Stimulated activated CD8-positive, alpha-beta memory T cell treated with anti-CD3 and anti-CD28 coated beads, Interleukin-12 subunit alpha, Interleukin-12 subunit beta, amount 100 ng/mL, for 24 hours (primary cell): ENCODE measurements around the gene CNIH1.
"Not testable (repeated sequence)": the region's sequence is repeated elsewhere in the genome, so short reads cannot be mapped to it uniquely, and the experiment has no call there.

Experiments used
- DNase-seq: peaks from one replicate; pipeline ENCODE4 v3.0.0-alpha.2; 2020; ENCODE audit errors: extremely low read depth

Gene CNIH1

GRCh38 chr14:54467280-54467679 is 26.1 kb upstream of the CNIH1 start:
- no peak for DNase-seq

DNA sequence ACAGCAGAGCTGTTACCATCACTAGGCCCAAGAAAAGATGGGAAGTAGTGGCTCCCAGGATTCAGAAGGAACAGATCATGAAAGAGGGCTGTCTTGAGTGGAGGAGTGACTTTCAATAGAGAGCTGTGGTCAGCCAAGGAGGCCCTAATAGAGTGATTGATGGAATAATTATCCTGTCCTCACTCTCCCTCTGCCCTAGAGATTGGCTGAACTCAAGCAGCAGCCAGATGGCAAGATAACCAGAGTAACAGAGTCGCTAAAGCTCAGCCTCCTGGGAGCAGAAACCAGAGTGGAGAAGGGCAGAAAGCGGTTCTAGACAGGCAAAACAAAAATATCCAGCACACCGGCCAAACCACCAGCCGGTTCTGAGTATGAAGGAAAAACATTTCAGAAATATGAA is 24.5 kb upstream of the CNIH1 start:
- no peak for DNase-seq

DNA sequence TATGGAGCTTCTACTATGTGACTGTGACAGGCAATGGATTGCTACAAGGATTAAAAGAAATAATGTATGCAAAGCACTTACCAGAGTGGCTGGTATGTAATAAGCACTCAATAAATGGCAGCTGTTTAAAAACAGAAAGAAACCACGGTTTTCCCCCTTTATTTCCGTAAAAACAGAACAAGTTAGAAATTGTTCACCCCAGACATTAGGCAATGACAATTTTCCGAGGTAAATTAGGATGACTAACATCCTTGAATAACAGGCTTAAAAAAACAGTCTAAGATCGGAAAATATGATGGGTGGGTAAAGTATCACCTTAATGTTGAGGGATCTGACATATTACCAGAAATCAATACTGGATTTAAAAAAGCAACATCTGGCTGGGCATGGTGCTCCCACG is 20.9 kb upstream of the CNIH1 start:
- no peak for DNase-seq

- DNase-seq: no peak
These were observed 17.9 kb upstream of the CNIH1 start for GRCh38 chr14:54459106-54459505.

- not testable (repeated sequence) for DNase-seq
These were observed 17.4 kb upstream of the CNIH1 start for GRCh38 chr14:54458536-54458935.

- DNase-seq: no peak
These were observed 16.4 kb upstream of the CNIH1 start for GRCh38 chr14:54457609-54457996.

DNA sequence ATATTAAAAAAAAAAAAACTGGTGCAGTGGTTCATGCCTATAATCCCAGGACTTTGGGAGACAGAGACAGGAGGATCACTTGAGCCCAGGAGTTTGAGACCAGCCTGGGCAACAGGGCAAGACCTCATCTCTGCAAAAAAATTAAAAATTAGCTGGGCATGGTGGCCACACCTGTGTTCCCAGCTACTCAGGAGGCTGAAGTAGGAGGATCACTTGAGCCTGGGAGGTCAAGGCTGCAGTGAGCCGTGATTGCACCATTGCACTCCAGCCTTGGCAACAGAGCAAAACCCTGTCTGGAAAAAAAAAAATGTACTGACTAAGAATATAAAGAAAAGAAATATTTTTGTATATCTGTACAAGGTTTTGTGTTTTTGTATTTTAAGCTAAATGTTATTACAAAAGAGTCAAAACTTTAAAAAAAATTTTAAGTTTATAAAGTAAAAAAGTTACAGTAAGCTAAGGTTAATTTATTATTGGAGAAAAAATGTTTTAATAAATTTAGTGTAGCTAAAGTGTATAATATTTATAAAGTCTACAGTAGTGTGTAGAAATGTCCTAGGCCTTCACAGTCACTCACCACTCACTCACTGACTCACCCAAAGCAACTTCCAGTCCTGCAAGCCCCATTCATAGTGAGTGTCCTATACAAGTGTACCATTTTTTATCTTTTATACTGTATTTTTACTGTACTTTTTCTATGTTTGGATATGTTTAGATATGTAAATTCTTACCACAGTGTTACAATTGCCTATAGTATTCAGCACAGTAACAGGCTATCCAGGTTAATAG is 15.8 kb upstream of the CNIH1 start:
- not testable (repeated sequence) for DNase-seq

DNA sequence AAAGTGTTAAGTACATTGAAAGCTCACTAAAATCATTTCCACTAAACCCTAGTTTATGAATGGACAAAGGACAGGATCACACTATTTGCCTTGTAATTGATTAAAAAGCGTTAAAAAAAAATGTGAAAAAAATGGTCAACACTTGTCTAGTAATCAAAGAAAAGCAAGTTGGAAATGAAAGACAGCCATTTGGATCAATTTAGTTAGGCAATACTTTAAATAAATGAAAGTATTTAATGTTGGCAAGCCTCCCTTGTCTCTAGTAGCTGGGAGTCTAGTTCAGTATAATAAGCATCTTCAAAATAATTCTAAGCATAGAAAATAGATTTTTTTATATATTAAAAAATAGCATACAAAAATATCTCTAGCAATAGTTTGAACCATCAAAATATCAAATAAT is 14.2 kb upstream of the CNIH1 start:
- no peak for DNase-seq

DNA sequence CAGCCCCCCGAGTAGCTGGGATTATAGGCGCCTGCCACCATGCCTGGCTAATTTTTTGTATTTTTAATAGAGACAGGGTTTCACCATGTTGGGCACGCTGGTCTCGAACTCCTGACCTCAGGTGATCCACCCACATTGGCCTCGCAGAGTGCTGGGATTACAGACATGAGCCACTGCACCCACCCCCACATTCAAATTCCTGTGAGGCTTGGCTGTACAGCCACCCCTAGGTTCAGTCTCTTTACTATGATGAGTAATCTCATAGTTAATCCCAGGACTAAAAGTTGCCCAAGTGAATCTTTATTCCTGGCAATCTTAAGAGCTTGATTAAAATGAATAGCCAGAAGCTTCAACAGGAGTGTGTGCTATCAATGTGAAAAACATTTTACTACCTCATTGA is 12.8 kb upstream of the CNIH1 start:
- not testable (repeated sequence) for DNase-seq

- no peak for DNase-seq
These were observed 12.1 kb upstream of the CNIH1 start for GRCh38 chr14:54453252-54453651.

DNA sequence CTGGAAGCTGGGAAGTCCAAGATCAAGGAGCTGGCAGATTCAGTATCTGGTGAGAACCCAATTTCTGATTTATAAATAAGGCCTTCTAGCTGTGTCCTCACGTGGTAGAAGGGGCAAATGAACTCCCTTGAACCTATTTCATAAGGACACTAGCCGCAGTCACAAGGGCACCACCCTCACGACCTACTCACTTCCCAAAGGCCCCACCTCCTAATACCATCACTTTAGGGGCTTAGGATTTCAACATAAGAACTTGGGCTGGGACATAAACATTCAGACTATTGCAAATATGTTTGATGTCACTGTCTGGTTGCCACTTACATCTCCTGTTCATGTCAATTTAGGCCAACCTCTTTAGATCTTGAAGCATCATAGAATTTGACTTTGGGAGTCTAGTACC is 10.8 kb upstream of the CNIH1 start:
- no peak for DNase-seq

GRCh38 chr14:54451121-54451601 is 10.0 kb upstream of the CNIH1 start:
- DNase-seq: no peak

- no peak for DNase-seq
These were observed 9.4 kb upstream of the CNIH1 start for GRCh38 chr14:54450535-54450934.

GRCh38 chr14:54447231-54447692 is 6.1 kb upstream of the CNIH1 start:
- DNase-seq: no peak

DNA sequence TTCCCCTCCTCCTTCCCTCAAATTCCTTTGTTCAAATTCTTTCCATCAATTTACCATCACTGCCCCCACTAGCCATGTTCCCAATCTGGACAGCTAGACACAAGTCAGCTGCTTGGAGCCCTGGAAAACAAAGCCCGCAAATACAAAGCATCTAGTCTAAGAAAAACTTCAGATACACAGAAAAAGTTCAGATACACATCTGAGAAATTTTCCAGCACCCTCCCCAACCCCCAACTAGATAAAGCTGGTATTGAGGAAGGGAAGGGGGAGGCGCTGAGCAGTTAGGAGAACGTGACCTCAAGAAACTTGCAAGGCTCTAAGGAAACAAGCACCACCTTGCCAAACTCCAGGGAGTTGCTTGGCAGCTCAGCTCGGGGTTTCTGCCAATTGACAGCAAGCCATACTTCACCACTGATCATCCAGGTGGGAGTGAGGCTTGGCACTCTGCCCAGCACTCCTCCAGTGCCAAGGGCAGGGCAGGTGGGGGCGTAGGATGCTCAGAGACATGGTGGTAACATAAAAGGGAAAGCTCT is 5.1 kb upstream of the CNIH1 start:
- no peak for DNase-seq

GRCh38 chr14:54444681-54445080 is 3.5 kb upstream of the CNIH1 start:
- DNase-seq: no peak

DNA sequence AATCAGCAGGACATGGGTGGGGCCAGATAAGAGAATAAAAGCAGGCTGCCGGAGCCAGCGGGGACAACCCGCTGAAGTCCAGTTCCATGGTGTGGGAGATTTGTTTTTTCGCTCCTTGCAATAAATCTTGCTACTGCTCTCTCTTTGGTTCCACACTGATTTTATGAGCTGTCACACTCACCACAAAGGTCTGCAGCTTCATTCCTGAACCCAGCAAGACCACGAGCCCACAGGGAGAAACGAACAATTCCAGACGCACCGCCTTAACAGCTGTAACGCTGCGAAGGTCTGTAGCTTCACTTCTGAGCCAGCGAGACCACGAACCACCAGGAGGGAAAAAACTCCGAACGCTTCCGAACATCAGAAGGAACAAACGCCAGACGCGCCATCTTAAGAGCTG is 2.8 kb upstream of the CNIH1 start:
- DNase-seq: no peak

GRCh38 chr14:54442961-54443360 is 1.8 kb upstream of the CNIH1 start:
- not testable (repeated sequence) for DNase-seq

DNA sequence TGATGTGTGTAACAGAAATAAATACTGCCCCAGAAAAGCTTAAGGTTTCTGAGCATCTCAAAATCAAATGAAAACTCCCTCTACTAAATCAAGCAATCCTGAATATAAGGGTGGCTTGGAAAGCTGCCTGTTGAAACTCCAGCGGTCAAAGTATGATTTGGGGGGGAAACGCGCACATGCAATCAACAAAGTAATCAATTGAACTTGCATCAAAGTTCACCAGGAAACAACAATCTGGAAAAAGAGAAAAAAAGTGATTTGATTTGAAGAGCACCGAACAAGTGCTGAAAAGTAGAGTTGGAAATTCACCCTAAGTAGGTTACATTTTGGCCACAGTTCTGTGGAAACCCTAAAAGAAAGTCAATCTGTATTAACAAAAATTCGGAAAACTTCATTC is 700 bp downstream of the CNIH1 start:
- DNase-seq: no peak

GRCh38 chr14:54440037-54440436 is 1.1 kb downstream of the CNIH1 start:
- DNase-seq: no peak

DNA sequence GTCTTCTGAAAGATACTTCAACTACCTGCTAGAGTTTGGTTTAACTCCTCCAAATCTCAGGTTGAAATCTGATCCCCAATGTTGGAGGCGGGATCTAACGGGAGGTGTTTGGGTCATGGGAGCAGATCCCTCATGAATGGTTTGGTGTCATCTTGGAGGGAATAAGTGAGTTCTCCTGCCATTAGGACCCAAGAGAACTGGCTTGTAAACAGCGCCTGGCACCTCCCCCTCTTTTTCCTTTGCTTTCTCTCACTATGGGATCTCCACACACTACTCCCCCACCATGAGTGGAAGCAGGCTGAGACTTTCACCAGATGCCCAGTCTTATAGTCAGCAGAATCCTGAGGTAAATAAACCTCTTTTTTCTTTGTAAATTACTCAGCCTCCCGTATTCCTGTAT is 2.5 kb downstream of the CNIH1 start:
- no peak for DNase-seq

- DNase-seq: not testable (repeated sequence)
These were observed 3.2 kb downstream of the CNIH1 start for GRCh38 chr14:54437954-54438353.

GRCh38 chr14:54435500-54435981 is 5.6 kb downstream of the CNIH1 start:
- DNase-seq: no peak
